SKM-1 treated with dmso at 0.1 percent for 144 hours (cell line): ENCODE results near the gene GTPBP2.

ENCODE experiments used
- DNase-seq: peaks from one replicate; lab custom pipeline; 2025; ENCODE audit not compliant: unreplicated experiment; lab: John Stamatoyannopoulos, UW

GTPBP2 gene, protein sequence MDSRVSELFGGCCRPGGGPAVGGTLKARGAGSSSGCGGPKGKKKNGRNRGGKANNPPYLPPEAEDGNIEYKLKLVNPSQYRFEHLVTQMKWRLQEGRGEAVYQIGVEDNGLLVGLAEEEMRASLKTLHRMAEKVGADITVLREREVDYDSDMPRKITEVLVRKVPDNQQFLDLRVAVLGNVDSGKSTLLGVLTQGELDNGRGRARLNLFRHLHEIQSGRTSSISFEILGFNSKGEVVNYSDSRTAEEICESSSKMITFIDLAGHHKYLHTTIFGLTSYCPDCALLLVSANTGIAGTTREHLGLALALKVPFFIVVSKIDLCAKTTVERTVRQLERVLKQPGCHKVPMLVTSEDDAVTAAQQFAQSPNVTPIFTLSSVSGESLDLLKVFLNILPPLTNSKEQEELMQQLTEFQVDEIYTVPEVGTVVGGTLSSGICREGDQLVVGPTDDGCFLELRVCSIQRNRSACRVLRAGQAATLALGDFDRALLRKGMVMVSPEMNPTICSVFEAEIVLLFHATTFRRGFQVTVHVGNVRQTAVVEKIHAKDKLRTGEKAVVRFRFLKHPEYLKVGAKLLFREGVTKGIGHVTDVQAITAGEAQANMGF

DNA sequence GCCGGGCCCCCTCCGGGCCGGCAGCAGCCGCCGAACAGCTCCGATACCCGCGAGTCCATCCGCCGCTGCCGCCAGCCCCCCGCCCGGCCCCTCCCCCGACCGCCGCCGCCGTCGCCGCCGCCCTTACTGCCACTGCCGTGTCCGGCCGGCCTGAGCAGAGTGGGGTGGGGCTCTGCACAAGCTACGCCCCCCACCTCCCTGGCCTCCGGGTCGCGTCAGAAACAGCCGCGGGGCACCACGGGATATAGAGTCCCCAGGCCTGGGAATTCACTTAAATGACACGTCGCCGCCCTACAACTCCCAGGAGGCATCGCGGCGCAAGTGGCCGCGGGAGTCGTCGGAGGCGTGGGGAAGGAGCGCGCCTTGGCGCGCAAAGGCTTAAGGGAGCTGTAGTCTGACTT is at the start of gene GTPBP2:
Gene GTPBP2 (minus strand): TSS at position 161 of the 401 bp plus-strand sequence. CDS start 102 bp downstream, at position 59.
- DNase-seq = peak; percentile 98

DNA sequence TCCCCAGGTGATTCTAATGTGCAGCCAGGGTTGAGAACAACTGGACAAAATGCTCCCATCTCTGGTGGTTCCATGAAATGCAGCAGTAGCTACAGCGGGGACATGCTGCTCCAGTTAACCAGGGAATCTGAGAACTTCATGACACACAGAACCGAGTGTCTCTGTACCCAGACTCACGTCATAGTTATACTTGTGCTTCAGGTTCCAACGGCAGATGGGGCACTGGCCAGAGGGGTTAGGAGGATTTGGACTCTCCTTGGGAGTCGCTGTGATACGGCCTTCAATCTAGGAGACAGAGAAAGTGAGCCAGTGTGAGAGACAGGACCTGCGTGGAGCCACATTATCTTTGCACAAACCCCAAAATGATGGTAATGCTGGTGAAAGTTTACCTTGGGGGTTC is 49.3 kb upstream of the GTPBP2 start:
- DNase-seq = no peak

DNA sequence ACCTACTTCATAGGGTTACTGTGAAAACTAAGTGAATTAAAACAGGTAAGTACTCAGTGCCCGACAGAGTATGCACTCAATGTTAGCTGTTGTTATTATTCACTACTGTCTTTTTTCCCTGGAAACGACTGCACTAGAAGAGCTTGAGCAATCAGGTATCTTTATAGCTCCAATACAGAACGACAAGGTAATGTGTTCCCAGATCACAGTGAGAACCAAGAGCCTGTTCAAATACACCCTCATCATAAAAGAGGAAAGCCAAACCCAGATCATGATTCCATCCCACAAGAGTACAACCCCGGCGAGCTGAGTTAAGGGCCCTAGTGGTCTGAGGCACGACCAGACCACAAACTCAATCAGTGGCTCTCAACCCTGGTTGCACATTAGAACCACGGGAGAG is 48.7 kb upstream of the GTPBP2 start:
- DNase-seq = no peak

DNA sequence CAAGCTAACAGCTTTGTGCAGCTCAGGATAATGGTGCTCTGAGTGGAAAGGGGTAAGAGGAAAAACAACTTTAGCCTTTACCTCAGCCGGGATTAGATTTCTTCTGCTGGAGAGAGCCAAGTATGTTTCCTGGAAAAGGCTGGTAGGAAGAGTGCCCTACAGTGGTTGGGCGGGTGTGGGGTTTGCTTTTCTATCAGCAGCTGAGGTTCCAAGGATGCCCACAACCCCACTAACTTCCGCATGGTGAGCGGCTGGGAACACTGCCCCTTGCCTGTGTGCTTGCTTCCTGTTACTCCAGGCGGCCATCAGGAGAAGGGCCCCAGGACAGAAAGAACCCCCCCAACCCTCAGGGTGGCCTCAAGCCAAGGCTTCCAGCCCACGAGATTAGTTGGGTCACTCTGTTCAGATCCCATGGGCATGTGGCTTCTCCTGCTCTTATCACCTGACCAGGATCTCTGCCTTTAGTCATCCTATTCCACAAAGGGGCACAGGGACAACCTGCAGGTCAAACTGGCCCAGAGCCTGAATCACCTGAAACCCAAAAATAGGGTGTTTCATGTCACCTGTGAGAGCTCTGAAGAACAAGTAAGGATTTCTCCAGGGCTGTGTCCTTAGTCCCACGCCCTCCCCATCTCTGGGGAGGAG is 48.0 kb upstream of the GTPBP2 start:
- DNase-seq = no peak

DNA sequence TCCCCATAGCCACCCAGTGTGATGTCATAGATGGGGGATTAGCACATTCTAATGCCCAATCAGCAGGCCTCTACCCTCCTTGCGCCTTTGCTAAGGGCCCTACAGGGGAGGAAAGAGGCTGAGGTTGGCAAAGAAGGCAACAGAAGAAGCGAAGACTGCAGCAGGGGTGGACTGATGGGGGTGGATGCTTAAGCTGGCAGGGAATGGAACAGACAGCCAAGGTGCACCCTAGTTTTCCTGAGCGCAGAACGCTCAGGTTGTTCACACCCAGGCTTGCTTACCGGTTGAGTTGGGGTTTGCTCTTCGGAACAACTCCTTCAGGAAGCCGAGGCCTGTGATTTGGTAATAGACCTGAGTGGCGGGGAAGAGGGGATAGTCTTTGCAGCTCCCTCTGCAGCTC is 45.9 kb upstream of the GTPBP2 start:
- no peak for DNase-seq

DNA sequence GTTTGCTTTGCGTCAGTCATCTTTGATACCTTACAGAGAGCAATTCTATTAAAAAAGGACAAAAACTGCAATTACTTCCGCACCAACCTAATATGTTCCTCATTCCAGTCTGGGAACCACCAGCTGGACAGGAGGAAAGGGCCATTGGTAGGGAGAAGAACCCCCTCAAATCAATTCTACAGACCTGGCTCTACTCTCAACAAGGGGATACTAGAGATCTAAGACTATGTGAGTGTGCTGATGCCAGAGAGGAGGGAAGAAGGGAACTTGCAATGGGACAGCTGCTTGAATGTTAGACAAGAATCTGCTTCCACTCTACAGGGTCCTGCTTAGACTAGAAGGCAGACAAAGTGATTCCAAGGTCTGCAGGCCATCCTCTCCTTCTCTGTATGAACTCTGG is 45.2 kb upstream of the GTPBP2 start:
- no peak for DNase-seq

DNA sequence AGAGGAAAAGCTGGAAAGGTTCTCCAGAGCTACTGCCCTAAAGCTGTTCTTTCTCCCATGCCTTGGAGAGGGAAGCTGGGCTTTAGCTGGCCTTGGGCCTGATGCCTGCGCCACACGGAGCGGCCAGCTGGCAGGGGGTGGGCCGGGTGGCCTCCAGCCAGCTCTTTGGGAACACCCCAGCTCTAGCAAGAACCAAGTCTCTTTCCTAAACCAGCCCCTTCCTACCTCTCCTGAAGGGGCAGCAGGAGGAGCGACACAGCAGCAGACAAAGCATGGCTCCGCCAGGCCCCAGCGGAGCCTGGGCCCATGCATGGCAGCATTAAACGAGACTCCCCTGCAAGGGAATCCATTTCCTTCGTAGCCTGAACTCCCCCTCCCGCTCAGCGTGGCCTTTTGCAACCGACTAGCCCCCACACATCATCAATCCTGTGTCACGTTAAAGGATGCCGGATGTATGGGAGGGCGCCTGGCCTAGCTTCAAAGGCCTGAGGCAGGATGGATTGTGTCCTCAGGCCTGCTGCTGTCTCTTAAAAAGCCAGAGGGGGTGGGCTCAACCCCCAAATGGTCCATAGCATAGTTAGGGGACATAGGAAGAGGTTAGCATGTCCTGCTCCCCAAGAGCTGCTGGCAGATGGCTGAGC is 44.5 kb upstream of the GTPBP2 start:
- DNase-seq = no peak

DNA sequence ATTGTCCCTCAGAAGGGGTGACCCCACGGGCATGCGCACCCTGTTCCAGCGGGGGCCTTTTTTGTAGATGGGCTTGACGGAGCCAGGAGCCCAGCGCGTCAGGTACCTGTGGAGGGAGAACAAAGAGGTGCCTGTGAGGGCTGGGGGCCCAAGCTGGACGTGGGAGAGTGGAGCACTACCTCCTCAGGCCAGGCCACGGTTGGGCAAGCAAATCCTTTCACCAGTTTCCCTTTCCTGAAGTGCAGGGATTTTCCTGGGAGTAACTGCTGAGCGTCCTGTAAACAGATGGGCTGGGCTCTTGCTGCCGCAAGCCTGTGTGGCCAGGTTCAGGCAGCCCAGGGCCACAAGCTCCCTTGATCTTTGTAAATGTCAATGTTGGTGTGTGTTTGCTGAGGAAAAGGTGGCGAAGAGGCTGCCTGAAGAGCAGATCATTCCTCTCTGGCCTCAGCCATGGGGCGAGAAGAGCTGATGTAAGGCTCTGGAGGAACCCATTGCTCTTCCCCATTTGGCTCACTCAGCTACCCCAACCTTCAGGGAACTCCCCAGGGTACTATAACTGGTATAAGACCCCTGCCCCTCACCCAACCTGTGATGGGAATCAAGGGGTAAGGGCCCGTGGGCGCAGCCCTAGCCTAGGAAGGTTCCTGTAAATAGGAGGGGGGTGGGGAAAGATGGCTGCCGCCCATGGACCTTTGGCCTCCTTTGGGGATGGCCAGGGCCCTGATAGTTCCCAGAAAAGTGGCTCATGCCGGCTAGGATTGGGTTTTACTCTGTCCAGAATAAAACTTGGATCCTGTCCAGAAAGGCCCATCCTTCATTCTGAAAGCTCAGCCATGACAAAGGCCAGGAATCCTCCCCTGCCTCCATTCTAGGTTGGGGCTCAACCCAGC is 43.0 kb upstream of the GTPBP2 start:
- no peak for DNase-seq

DNA sequence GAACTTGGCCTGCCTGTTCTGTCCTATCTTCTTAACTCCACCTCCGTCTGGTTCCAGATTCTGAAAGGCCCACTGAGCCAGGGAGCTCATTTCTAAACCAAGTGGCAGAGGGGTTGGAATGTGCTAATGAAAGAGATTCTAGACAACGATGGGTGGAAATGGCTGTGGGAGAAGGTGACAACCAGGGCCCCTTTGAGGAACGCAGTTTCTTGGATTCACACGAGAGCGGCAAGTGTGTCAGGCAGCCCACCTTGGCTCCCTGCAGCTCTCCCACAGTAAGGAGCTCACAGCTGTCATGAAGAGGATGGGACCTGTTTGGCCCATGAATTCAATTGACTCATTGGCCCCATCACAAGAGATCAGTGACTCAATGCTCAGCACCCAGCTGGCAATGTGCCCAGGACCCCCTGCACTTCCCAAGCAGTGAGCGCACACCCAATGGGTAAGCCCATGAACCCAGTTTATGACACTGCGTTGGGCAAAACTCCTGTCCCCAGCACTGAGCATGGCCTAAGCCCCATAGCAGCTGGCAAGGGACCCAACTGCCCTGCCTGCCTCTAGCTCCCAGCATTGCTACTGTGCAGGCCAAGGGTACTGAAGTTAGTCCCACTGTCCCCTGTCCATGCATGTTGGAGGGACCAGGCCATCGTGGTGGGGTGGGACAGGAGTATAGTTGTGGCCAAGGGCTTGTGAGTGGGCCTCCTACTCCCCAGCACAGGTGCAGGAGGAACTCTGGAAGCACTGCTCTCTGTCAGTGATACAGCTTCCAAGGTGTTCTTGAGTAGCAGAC is 42.1 kb upstream of the GTPBP2 start:
- DNase-seq = no peak

DNA sequence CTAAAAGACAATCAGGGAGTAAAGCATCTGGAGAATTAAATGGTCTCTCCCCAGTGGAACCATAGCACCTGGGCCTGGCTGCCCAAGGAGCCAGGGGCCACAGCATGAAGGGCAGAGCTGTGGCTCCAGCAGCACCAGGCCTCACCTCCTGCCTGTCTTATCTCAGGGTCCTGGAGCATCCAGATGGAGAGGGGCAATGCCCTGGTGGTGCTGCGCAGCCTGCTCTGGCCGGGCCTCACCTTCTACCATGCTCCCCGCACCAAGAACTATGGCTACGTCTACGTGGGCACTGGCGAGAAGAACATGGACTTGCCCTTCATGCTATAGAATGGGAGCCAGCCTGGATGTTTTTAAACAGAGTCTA is 41.5 kb upstream of the GTPBP2 start:
- no peak for DNase-seq

DNA sequence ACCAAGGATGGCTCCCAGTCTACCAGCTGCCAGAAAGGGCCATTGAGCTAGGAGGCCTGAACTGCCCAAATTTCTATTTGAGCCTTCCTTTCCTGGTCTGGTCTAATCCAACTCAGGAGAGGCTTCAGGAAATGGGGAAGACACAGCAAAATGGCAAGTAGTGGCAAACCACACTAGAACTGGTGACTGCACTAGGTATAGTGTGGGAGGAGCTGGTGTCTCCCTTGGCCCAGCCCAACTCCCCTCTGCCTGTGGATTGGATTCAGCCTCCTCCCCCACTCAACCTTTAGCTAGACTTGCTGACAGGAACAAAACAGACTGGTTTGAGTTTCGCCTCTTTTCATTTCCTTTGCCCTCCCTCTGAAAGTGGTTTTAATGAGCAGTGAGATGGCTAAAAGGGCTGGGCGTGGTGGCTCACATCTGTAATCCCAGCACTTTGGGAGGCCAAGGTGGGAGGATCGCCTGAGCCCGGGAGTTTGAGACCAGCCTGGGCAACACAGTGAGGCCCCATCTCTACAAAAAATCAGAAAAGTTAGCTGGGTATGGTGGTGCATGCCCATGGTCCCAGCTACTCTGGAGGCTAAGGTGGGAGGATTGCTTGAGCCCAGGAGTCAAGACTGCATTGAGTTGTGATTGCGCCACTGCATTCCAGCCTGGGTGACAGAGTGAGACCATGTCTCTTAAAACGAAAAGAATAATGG is 41.0 kb upstream of the GTPBP2 start:
- no peak for DNase-seq

DNA sequence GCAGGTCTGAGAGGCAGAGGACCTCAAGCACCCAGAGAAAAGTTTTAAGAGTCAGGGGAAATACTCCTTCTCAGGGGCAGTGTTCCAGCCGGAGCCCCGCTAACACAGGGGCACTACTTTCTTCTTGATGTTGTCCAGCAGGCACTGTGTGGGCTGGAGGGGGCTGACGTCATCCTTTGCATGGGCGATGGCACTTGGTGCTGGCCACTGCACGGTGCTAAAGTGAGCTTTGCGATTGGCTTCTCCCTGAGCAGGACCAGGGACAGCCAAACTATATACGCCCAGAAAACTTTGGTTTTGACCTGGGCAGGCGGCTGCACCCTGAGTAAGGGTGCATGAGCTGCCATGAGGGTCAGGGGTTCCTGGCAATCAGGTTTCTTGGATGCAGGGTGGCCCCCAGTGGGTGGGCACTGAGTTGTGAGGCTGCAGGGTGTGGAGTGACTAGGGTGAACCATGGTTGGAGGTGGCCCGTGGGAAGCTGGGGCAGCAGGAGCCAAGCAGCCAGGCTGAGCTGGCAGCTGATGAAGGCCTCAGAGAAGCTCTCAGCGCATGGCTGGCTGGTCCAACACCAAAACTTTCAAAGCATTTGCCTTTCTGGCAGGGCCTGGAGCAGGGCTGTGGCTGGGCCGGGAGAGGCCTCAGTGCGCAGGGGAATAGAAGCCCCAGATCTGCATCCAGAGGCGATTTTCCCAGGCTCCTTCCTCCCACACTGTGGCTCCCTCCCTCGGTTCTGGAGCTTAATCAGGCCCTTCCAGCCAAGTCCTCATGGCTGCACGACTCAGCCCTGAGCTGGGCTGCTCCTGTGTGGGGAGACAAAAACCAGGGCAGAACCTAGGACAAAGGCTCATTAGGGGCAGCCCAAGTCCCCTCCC is 40.2 kb upstream of the GTPBP2 start:
- DNase-seq = no peak

DNA sequence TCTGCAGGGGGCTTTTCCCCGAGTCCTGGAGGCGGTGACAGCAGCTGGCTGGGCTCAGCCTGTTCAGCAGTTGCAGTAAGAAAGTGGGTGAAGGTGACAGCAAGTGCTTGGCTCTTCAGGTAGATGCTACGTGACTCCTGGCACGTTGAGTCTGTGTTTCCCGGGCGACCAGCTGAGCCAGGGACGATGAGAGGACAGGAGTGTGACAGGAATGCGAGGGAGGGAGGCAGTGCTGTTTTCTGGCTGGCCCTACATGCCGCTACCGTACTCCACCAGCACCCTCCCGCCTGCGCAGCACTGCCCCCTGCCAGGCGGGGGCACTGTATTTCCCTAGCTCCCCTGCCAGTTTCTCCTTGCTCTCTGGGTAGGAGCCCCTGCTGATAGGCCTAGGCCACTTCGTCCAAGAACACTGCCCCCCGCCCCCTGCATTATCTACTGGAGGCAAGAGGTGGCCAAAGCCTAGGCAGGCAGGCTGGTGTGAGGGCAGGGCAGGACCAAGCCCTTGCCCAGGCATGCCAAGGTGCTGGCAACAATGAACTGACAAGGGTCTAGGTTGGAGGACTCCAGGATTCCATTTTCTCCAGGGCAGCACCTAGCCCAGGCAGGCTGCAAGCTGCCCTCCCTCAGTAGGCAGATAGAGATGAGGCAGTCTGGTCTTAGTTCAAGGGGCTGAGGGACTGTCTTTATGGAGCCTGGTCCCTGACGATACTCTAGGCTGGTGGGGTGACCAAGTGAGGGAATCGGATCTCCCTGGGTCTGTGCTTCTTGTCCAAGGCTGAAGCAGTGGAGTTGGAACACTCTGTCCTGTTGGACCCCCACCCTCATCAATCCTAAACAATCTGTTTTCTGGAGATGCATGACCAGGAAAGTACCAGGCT is 39.3 kb upstream of the GTPBP2 start:
- peak; percentile 40 for DNase-seq

DNA sequence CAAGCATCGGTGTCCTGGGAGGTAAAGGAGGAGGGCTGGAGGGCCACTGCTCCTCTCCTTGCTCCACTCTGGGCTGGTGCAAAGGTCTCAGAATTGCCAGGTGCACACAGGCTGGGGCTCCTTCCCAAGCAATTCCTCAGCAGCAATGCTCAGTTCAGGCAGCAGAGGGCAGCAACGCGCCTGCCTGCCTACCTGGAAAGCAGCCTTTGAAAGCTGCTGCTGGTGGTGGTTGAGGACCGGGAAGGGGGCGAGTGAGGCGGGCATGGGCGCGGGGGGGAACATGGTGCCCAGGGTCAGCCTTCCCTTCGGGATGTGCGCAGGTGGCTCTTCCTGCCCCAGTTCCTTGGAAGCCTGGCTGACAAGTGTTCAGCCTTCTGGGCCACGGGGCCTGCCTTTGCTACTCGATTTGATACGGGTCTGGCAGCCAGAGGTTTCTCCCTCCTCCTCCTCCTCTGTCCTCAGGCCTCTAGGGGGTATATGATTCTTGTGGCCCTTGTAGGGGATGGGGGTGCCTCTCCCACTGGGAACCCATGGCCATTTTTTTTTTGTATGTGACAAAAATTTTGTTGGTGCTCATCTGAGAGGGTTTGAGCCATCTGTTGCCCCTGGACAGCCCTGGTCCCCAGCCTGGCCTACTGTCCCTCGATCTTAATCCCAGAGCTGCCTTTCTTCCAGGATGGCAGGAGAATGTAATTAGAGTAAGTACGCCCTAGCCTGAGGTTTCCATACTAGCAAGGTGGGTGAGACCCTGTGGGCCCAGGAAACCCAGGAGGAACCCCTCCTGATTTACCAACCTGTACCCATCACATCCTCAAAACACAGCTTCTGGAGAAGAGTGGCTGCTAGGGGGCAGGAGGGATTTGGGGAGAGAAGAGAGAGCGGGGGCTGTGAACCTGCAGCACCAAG is 38.4 kb upstream of the GTPBP2 start:
- DNase-seq = peak; percentile 42

DNA sequence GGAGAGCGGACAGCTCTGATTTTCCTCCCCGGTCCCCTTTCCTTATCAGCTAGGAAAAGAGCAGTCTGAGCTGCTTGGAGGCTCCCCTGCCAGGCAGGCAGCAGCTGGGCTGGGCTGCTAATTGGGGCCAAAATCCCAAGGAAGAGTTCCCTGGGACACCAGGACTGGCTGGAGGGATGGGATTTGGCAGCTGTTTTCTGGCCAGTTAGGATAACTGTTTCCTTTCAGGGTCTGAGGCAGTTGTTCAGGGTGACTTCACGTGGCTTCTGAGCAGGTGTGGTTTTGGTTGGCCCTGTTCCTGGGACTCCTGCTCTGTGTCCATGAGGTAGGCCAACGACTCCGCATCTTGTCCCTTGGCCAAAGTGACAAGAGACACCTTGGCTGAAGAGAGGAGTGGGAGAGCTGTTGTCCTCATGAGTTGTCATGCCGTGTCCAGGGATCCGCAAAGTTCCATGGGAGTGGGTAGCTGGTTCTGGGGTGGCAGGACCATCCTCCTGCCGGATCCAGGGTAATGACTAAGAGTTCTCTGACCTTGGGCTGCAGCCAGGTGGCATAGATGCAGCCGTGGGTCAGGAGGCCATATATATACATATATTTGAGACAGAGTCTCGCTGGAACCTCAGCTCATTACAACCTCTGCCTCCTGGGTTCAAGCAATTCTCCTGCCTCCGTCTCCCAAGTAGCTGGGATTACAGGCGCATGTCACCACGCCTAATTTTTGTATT is 37.3 kb upstream of the GTPBP2 start:
- DNase-seq = no peak

DNA sequence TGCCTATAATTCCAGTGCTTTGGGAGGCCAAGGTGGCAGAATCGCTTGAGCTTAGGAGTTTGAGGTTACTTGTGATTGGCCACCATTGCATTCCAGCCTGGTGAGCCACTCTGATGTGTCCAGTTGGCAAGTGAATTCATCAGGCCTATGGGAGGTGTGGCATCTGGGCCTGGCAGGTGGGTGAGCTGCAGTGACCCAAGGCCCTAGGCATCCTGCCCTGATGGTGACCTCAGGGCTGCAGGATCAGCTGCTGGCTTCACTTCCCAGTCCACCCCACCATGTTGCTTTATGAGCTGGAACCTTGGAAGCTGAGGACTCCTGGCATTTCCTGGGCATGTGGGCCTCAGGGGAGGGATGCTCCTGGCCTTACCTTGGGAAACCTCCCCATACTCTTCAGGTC is 36.3 kb upstream of the GTPBP2 start:
- no peak for DNase-seq
